ENCODE measurements around the gene SLC22A5. TPM values are rescaled to one million over a fixed set of nuclear protein-coding genes. Genes with fewer than 3 reads are reported as not detected.

SLC22A5 gene
- total RNA-seq, 2 donors from 2014 or later, result 26.2 to 37.5 TPM

- peaks cover under 1% of the 10 kb centered on the region for H3K4me1 ChIP-seq (replicated peaks)
- H3K27me3 ChIP-seq (replicated peaks; ENCODE audit: insufficient read depth), result no peaks in the 10 kb centered on the region
- no peak for TF ChIP-seq POLR2A (IDR thresholded peaks at IDR 0.05)
- intact Hi-C loops (cut with DNase I), result loop anchor here (5.0 kb wide), 1 partner anchor 79 kb away; the partner anchor contains the start of gene SLC22A4
- peak overlapping the region in 1 of 2 donors; percentile 74 for H3K4me3 ChIP-seq
- peak overlapping the region in 1 of 2 donors; percentile 95 for H3K27ac ChIP-seq
- H3K9me3 ChIP-seq, result no peaks in the 10 kb centered on the region
- no peaks in the 10 kb centered on the region for H3K36me3 ChIP-seq
- no peak for DNase-seq (ENCODE audit: low spot score)
- WGBS, result 72% methylated on average over 5 of the region's 5 CpGs
Measured at GRCh38 chr5:132371603-132371994, 2.1 kb downstream of the SLC22A5 start.

DNA sequence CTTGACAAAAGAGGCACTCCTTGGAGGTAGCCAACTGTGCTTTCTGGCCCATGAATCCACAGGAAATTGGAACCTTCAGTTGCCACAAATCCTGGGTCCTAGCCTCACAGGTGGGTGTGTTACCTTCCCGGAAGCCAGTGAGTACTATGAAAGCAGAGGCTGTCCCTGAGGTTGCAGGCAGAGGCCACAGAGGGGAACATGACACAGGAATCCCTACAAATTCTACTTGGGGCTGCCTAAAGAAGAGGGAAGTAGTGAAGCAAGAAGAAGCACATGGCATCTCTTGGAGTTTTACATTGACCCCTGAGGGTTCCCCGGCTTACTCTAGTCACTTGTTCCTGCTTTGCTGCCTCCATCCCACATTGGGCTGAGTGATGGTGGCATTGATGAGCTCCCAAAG is 2.6 kb downstream of the SLC22A5 start:
- Histone ChIP-seq H3K4me1 (replicated peaks) (peaks cover 6% of the 10 kb centered on the region), H3K36me3 (no peaks in the 10 kb centered on the region), H3K27me3 (replicated peaks; ENCODE audit: insufficient read depth) (no peaks in the 10 kb centered on the region), H3K9me3 (no peaks in the 10 kb centered on the region), H3K27ac (no peak overlapping the region), H3K4me3 (no peak overlapping the region)
- TF ChIP-seq CTCF (IDR thresholded peaks at IDR 0.05) (no peak), POLR2AphosphoS5 (IDR thresholded peaks at IDR 0.05) (no peak), POLR2A (IDR thresholded peaks at IDR 0.05) (no peak)
- intact Hi-C loops (cut with DNase I), result loop anchor here (5.0 kb wide), 1 partner anchor 80 kb away; the partner anchor contains the start of gene SLC22A4
- no peak for DNase-seq (ENCODE audit: low spot score)
- 66% methylated on average over 2 of the region's 2 CpGs for WGBS

DNA sequence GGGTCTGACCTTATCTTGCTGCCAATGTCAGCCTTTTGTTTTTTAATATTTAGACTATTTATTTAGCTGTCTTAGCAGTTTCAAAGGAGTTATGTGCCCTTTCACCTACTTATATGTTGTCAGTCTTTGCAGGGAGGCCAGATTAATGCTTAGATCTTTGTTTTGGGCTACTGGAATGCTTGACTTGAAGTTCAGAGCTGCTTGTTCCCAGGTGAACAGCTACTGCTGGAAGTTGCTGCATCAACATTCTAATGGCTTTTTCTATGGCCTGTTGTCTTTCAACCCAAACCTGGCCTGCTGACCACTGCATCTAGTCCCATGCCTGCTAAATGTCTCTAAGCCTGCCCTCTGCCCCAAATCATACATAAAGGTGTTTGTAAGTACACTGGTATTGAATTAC is 3.0 kb downstream of the SLC22A5 start:
- intact Hi-C loops (cut with DNase I), result loop anchor here (5.0 kb wide), 1 partner anchor 80 kb away; the partner anchor contains the start of gene SLC22A4
- Histone ChIP-seq H3K4me1 (replicated peaks) (peaks cover 7% of the 10 kb centered on the region), H3K36me3 (no peaks in the 10 kb centered on the region), H3K4me3 (no peak overlapping the region), H3K9me3 (no peaks in the 10 kb centered on the region), H3K27ac (no peak overlapping the region), H3K27me3 (replicated peaks; ENCODE audit: insufficient read depth) (no peaks in the 10 kb centered on the region)
- TF ChIP-seq CTCF (IDR thresholded peaks at IDR 0.05), result no peak
- TF ChIP-seq POLR2A (IDR thresholded peaks at IDR 0.05), result no peak
- no peak for TF ChIP-seq POLR2AphosphoS5 (IDR thresholded peaks at IDR 0.05)
- no peak for DNase-seq (ENCODE audit: low spot score)

DNA sequence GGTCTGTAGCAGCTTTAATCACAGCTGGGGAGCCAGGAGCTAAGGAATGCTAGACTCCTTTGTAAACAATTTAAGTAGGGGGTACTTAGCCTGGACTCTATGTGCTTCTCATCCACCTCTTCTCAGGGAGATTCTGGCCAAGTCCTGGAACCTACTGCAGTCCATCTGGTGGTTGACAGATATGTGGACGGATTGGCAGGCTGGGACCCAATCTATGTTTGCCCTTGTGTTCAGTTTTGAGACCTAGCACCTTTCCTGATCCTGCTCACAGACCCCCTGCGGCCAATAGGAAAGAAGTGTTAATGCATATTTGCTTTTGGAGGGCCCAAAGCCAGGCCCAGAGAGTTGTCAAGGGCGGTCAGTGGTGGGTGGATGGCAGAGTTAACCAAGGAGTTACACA is 6.4 kb downstream of the SLC22A5 start:
- Histone ChIP-seq H3K36me3 (no peaks in the 10 kb centered on the region), H3K4me3 (no peak overlapping the region), H3K4me1 (replicated peaks) (peaks cover 12% of the 10 kb centered on the region), H3K27ac (peak overlapping the region in 1 of 2 donors; percentile 72), H3K9me3 (no peaks in the 10 kb centered on the region), H3K27me3 (replicated peaks; ENCODE audit: insufficient read depth) (no peaks in the 10 kb centered on the region)
- 95% methylated on average over 3 of the region's 3 CpGs for WGBS
- no peak for DNase-seq (ENCODE audit: low spot score)
- intact Hi-C loops (cut with DNase I), result loop anchor here (5.0 kb wide), 1 partner anchor 139 kb away; no protein-coding TSS in a partner anchor
- TF ChIP-seq POLR2A (IDR thresholded peaks at IDR 0.05) (no peak), POLR2AphosphoS5 (IDR thresholded peaks at IDR 0.05) (no peak), CTCF (IDR thresholded peaks at IDR 0.05) (no peak)

- H3K9me3 ChIP-seq, result no peaks in the 10 kb centered on the region
- no peaks in the 10 kb centered on the region for H3K27me3 ChIP-seq (replicated peaks; ENCODE audit: insufficient read depth)
- H3K36me3 ChIP-seq, result no peaks in the 10 kb centered on the region
- no peak overlapping the region for H3K4me3 ChIP-seq
- 43% methylated on average over 15 of the region's 16 CpGs for WGBS
- DNase-seq (ENCODE audit: low spot score), result no peak
- intact Hi-C loops (cut with DNase I), result loop anchor here (5.0 kb wide), 1 partner anchor 140 kb away; no protein-coding TSS in a partner anchor
- peak overlapping the region; percentile 54 to 72 for H3K27ac ChIP-seq
- TF ChIP-seq POLR2A (IDR thresholded peaks at IDR 0.05), result no peak
- TF ChIP-seq POLR2AphosphoS5 (IDR thresholded peaks at IDR 0.05), result no peak
- TF ChIP-seq CTCF (IDR thresholded peaks at IDR 0.05), result no peak
- H3K4me1 ChIP-seq (replicated peaks), result peaks cover 21% of the 10 kb centered on the region
Measured at GRCh38 chr5:132376694-132377641, 7.5 kb downstream of the SLC22A5 start.

All from prostate gland (tissue), 2 donors.